Epithelial cell of esophagus (primary cell): Measurements from ENCODE around the gene XDH.

Source experiments
- DNase-seq: peaks from one replicate; pipeline ENCODE4 v3.0.0; 2010; ENCODE audit warnings: low read depth
- H3K4me3 ChIP-seq: 2 replicates; pipeline ENCODE4 v1.5.1; 2011; ENCODE audit warnings: mild to moderate bottlenecking, low read length, control low read depth
- CTCF ChIP-seq: IDR thresholded peaks from 2 replicates; pipeline ENCODE4 v1.5.1; 2011; ENCODE audit warnings: low read depth, mild to moderate bottlenecking, low read length, control low read depth, inconsistent platforms; ENCODE audit not compliant: insufficient read depth; ENCODE audit errors: missing control alignments

Gene XDH

GRCh38 chr2:31318361-31319336, 95.9 kb downstream of the XDH start:
- no peak overlapping the region for H3K4me3 ChIP-seq
- no peak for TF ChIP-seq CTCF
- no peak for DNase-seq

- no peak for DNase-seq
- H3K4me3 ChIP-seq: no peak overlapping the region
- no peak for TF ChIP-seq CTCF
These were observed 97.1 kb downstream of the XDH start for GRCh38 chr2:31317396-31317795.

GRCh38 chr2:31314761-31315160, 99.8 kb downstream of the XDH start:
- H3K4me3 ChIP-seq: no peak overlapping the region
- TF ChIP-seq CTCF: no peak
- no peak for DNase-seq

- H3K4me3 ChIP-seq: no peak overlapping the region
- DNase-seq: peak; percentile 51
These were observed 101.6 kb downstream of the XDH start for GRCh38 chr2:31312898-31313297.

GRCh38 chr2:31304816-31305215, 109.7 kb downstream of the XDH start:
- H3K4me3 ChIP-seq: no peak overlapping the region
- TF ChIP-seq CTCF: no peak
- DNase-seq: no peak

More at GRCh38 chr2:31312898-31313297, 101.6 kb downstream of the XDH start:
- TF ChIP-seq CTCF: no peak

GRCh38 chr2:31302940-31303563, 111.5 kb downstream of the XDH start:
- DNase-seq: peak; percentile 62
- no peak for TF ChIP-seq CTCF

More at GRCh38 chr2:31302940-31303563, 111.5 kb downstream of the XDH start:
- H3K4me3 ChIP-seq: no peak overlapping the region
